HG03520 (cell line): Measurements from ENCODE around the gene RAPGEF6.
A peak's percentile ranks its signal among the peaks of the same experiment; 100 is the strongest.
"Not testable (repeated sequence)": the region's sequence is repeated elsewhere in the genome, so short reads cannot be mapped to it uniquely, and the experiment has no call there.

Source experiments
- ATAC-seq: cut with Tn5 transposase; IDR thresholded peaks from one replicate; pipeline ENCODE4 v1.9.1; 2021; ENCODE audit warnings: mild to moderate bottlenecking, moderate library complexity; ENCODE audit not compliant: unreplicated experiment

RAPGEF6 gene

DNA sequence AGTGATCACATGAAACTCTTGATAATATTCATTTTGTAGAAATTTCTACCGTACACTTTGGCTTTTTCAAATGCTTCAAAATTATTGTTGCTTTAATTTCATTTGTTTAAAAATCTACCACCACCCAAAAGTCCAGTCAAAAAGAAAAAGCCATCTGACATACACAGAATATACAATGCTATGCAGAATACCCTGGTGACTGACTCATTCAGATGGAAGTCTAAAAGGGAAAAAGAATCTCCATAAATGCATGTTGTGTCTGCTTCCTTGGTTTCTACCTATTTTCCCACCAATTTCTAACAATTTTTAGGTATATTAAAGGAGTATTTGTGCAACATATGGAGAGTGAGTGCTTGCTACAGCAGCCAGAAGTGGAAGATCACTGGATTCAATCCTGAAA lies 9.3 kb upstream of the RAPGEF6 start:
- no peak for ATAC-seq

GRCh38 chr5:131641494-131641893 lies 6.5 kb upstream of the RAPGEF6 start:
- no peak for ATAC-seq

- ATAC-seq: peak; percentile 47
Measured at GRCh38 chr5:131640043-131640856, 5.2 kb upstream of the RAPGEF6 start.

DNA sequence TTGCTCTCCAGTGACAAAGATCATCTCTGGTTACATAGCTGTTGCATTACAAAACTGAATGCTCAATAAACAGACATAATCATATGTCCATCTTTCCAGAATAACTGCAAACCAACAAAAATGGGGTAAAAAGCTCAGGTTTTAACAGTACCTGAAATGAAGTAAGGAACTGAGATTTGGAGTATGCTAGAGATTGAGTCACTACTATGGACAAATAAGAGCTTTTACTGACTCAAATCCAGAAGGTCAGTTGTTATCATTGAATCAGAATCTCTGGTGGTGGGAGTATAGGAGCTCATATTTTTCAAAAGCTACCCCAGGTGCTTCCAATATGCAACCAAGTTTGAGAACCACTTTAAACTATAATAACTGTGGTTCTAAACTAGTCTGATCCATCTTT lies 4.1 kb upstream of the RAPGEF6 start:
- no peak for ATAC-seq

DNA sequence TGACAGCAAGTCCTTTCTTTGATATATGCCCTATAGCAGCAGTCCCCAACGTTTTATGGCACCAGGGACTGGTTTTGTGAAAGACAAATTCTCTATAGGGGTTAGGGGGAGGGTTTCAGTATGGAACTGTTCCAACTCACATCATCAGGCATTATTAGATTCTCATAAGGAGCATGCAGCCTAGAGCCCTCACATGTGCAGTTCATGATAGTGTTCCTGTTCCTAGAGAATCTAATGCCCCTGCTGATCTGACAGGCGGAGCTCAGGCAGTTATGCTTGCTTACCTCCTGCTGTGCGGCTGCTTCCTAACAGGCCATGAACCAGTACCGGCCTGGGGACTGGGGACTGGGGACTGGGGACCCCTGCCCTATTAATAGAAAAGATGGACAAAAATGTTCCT lies 2.7 kb upstream of the RAPGEF6 start:
- ATAC-seq: no peak

DNA sequence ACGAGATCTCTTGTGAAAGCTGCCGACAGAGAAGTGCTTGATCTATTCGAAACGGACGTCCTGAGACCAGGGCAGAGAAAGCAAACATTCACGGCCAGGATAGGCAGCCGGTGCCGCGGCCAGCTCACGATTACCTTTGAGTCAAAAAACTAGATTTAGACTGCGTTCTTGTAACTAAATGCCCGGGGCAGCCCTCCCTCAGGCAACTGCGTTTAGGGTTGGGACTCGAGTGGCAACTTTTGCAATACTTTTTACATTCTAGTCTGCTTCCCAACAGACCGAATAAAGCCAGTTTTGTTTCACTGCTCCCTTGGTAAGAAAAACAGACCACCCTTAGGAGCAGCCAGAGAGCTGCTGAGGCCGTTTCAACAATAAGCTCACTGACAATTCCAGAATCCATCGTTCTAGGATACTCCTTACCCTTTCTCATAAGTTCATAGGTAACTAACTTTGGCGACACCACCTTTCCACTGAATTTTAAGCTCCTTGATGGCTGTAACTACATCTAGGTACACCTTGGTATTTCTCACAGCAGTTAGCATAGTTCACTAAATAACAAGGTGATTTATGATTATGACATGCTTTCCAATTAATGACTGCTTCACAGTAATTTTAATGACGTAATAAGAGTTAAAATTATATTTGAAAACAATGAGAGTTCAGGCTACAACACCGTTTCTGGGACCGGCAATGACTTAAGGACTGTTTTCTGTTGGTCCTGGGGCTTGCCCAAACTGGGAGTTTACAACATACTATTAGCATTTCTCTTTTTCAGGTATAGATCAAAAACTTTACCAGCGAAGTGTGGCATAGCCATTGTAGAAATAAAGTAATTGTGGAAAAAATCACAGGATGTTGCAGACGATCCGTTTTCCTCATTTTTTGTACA lies 899 bp upstream of the RAPGEF6 start:
- no peak for ATAC-seq

GRCh38 chr5:131634666-131634995 lies 398 bp downstream of the RAPGEF6 start:
- ATAC-seq: peak; percentile 12

- ATAC-seq: no peak
Measured at GRCh38 chr5:131634238-131634637, 791 bp downstream of the RAPGEF6 start.

GRCh38 chr5:131633830-131634229 lies 1.2 kb downstream of the RAPGEF6 start:
- no peak for ATAC-seq

- ATAC-seq: no peak
Measured at GRCh38 chr5:131630963-131631350, 4.1 kb downstream of the RAPGEF6 start.

- no peak for ATAC-seq
Measured at GRCh38 chr5:131630208-131630962, 4.6 kb downstream of the RAPGEF6 start.

DNA sequence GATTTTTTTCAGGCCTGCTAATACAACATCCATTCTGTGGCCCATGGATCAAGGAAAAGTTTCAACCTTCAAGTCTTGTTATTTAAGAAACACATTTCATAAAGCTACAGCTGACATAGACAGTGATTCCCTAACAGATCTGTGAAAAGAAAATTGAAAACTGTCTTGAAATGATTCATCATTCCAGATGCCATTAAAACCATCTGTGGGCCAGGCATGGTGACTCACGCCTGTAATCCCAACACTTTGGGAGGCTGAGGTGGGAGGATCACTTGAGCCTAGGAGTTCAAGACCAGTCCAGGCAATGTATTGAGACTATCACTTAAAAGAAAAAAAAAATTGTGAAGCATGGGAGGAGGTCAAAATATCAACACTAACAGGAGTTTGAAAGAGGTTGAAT lies 6.0 kb downstream of the RAPGEF6 start:
- ATAC-seq: no peak

GRCh38 chr5:131627207-131627865 lies 7.7 kb downstream of the RAPGEF6 start:
- ATAC-seq: no peak

GRCh38 chr5:131622633-131623032 lies 12.4 kb downstream of the RAPGEF6 start:
- no peak for ATAC-seq

DNA sequence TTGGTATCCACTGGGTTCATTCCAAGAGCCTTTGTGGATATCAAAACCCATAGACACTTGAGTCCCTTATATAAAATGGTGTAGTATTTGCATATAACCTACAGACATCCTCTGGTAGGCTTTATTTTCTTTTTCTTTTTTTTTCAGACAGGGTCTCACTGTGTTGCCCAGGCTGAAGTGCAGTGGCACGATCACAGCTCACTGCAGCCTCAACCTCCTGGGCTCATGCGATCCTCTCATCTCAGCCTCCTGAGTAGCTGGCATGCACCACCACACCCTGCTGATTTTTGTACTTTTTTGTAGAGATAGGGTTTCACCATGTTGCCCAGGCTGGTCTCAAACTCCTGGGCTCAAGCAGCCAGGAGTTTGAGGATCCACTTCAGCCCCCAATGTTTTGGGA lies 13.9 kb downstream of the RAPGEF6 start:
- ATAC-seq: not testable (repeated sequence)

DNA sequence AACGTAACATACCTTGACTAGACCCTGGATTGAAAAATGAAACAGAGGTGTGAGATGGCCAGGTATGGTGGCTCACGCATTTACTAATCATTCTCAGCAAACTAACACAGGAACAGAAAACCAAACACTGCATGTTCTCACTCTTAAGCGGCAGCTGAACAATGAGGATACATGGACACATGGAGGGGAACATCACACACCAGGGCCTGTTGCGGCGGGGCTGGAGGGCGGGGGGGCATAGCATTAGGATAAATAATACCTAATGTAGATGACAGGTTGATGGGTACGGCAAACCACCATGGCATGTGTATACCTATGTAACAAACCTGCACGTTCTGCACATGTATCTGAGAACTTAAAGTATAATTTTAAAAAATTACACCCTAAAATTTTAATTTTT lies 15.9 kb downstream of the RAPGEF6 start:
- no peak for ATAC-seq

DNA sequence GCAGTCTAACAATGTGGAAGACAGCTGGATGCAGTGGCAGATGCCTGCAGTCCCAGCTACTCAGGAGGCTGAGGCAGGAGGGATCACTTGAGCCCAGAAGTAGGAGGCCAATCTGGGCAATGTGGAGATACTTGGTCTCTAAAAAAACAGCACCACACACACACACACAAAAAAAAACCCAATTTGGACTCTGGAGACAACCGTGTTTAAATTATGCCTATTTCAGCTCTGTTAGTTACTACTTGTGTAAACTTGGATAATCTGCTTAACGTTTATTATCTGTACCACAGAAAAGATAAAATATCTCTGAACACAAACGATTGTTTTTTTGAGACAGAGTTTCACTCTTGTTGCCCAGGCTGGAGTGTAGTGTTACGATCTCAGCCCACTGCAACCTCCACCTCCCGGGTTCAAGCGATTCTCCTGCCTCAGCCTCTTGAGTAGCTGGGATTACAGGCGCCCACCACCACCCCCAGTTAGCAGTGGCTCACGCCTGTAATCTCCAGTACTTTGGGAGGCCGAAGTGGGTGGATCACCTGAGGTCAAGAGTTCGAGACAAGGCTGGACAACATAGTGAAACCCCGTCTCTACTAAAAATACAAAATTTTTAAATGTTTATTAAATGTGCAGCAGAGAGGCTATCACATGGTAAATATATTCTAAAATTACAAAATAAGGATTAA lies 17.7 kb downstream of the RAPGEF6 start:
- no peak for ATAC-seq

- ATAC-seq: no peak
Measured at GRCh38 chr5:131615957-131616356, 19.1 kb downstream of the RAPGEF6 start.

- ATAC-seq: no peak
Measured at GRCh38 chr5:131613423-131613822, 21.6 kb downstream of the RAPGEF6 start.

GRCh38 chr5:131611064-131611381 lies 24.0 kb downstream of the RAPGEF6 start:
- no peak for ATAC-seq
